LNCaP clone FGC (cell line): ENCODE measurements around the gene ABCA2.

Experiments
- DNase-seq: peaks from one replicate; pipeline ENCODE4 v3.0.0-alpha.2; 2011; ENCODE audit warnings: low read depth
- H3K4me3 ChIP-seq: 2 replicates; pipeline ENCODE4 v1.5.1; 2011; ENCODE audit warnings: mild to moderate bottlenecking, low read depth, low read length, control low read depth
- TF ChIP-seq, protein P1 (sequence below): IDR thresholded peaks from 2 replicates; pipeline ENCODE4 v1.5.1; 2012; ENCODE audit warnings: mild to moderate bottlenecking; ENCODE audit not compliant: control insufficient read depth, insufficient read depth; ENCODE audit errors: extremely low read depth

ABCA2 gene

DNA sequence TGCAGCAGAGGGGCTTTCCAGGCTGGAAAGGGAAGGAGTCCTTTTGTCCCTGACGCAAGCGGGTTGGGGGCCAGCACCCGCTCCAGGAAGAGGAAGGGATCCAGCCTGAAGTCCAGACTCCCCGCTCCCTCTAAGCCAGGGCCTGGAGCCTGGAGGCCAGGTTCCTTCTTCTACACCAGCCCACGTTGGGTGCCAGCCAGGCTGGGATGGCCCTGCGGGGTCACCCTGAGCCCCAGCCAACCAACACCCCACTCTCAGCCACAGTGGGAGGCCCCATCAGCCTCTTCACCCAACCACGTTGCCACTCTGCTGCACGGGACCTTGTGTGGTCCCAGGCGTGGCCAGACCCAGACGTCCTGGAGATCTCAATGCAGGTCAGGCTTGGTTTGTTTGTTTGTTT, 4.8 kb upstream of the ABCA2 start:
- TF ChIP-seq, protein P1, sequence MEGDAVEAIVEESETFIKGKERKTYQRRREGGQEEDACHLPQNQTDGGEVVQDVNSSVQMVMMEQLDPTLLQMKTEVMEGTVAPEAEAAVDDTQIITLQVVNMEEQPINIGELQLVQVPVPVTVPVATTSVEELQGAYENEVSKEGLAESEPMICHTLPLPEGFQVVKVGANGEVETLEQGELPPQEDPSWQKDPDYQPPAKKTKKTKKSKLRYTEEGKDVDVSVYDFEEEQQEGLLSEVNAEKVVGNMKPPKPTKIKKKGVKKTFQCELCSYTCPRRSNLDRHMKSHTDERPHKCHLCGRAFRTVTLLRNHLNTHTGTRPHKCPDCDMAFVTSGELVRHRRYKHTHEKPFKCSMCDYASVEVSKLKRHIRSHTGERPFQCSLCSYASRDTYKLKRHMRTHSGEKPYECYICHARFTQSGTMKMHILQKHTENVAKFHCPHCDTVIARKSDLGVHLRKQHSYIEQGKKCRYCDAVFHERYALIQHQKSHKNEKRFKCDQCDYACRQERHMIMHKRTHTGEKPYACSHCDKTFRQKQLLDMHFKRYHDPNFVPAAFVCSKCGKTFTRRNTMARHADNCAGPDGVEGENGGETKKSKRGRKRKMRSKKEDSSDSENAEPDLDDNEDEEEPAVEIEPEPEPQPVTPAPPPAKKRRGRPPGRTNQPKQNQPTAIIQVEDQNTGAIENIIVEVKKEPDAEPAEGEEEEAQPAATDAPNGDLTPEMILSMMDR: no peak
- H3K4me3 ChIP-seq: no peak overlapping the region

DNA sequence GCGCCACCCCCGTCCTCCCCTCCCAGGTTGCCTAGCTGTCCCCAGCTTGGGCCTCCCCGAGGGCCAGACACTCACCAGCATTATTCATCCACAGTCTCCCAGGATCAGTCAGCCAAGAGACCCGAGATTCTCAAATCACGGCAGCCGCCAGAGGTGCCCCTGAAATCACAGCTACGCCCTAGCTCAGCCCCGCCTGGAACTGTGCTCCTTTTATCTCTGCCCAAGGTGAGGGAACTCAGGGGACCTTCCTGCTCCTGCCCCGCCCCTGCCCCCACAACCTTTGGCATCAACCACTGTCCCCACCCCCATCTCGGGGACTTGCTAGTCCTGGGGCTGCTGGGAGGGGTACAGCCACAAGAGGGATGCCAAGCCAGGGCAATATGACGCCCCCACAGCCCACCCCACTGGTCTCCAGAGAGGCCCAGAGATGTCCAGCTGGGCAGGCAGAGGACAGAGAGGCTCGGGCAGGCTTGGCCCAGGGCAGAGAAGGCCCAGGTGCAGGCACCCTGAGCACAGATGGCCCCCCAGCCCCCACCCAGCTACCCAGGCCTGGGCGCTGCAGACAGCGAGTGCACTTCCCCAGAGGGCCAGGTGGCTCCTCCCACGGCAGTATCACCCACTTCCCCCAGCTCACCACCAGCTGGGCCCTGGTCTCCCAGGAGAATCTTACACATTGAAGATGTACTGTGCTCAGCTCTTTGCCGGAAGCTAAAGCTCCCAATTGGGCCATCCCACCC, 4.0 kb upstream of the ABCA2 start, which contains the start of gene FUT7:
Gene FUT7, minus strand, starts transcription at position 185 of the 737 bp plus-strand sequence. Its CDS starts 97 bp downstream, at position 88.
- DNase-seq: no peak
- no peak within 1 kb of the TSS for H3K4me3 ChIP-seq

More for the DNA sequence above, 4.8 kb upstream of the ABCA2 start:
- no peak for DNase-seq

DNA sequence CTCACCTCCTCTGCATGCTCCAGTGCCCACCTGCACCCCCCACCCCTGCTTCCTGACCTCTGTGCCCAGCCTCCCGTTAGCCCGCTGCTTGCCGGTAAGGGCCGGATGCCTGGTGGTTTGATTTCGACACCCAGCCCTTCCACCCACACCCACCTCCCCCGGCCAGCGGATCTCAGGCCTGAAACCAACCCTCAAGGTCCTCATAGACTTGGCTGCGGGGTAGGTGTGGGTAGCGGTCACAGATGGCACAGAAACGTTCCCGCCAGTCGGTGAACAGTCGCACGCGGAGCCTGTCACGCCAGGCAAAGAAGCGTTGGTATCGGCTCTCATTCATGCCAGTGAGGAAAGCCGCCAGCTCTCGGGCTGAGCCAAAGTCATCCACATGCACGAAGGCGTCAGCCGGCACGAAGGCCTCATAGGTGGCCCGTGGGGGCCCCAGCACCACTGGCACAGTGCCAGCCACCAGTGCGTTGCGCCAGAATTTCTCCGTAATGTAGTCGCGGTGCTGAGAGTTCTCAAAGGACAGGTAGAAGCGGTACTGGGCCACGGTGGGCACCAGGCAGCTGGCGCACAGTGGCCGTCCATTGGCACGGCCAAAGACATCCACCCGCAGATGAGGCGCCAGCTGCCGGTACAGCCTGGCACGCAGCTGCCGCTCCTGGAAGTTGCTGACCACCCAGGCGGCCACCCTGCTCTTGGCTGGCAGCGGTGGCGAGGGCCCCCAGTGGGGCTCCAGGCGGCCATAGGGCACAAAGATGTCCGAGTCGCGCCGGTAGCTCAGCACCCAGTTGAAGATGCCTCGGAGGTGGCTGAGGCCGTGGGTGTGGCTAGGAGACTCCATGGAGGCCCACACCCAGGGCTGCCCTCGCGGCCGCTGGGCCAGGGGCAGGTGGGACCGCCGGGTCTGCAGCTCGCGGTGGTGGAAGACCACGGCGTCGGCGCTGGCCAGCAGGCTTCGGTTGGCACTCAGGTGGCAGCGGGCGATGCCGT, 2.8 kb upstream of the ABCA2 start:
- DNase-seq: no peak
- H3K4me3 ChIP-seq: no peak overlapping the region
- TF ChIP-seq, protein P1: no peak

More for the DNA sequence above, 4.0 kb upstream of the ABCA2 start, which contains the start of gene FUT7:
- TF ChIP-seq, protein P1: no peak

DNA sequence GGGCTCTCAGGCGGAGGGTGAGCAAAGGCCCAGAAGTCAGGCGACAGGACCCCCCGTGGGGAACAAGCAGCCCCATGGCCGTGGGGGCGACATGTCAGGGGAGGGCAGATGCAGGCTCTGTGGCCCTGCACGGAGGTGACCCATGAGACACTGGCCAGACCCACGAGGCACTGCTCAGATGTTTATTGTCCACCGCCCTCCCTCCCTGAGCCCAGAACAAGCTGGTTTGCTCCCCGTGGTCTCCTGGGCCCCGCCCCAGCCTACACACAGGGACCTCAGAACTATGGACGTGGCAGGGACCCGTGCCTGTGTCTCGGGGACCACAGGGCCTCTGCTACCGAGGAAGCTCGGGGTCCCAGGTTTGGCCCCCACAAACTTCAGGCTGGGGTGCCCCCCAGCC, 2.0 kb upstream of the ABCA2 start:
- TF ChIP-seq, protein P1: no peak
- H3K4me3 ChIP-seq: no peak overlapping the region
- DNase-seq: no peak

DNA sequence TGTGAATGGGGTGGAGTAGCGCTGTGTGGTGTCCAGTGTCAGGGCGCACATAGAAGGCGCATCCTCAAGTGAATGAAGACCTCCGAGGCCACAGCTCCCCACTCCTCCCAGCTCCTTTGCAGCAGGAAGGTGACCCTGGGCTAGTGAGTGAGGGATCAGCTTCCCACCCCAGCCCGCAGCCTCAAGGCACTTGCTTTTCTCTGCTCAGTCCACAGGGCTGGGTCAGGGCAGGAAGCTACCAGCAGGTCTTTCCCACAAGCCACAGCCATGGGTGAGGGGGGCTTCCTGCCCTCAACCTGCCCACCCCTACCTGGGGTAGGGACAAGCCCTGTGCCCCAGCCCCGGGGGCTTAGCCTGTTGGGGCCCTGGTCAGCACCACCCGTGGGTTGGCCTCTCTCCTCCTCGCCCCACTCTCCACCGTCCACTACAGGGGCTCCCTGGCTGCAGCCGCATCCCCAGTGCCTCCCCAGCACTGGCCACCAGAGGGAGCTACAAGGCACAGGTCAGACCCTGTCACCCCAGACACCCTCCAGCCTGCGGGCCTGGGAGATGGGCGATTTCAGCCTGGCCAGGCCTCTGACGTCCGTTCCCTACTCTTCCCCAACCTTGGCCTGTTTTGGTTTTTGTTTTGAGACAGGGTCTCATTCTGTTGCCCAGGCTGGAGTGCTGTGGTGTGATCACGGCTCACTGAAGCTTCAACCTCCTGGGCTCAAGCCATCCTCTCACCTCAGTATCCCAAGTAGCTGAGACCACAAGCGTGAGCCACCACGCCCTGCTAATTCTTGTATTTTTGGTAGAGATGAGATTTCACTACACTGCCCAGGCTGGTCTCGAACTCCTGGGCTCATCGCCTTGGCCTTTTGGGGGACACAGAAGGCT, 1.3 kb upstream of the ABCA2 start:
- peak overlapping the region; percentile 56 for H3K4me3 ChIP-seq
- TF ChIP-seq, protein P1: peak; percentile 97
- DNase-seq: no peak
